Heart left ventricle (tissue), 13 donors: ENCODE results near the gene C5AR2.

Source experiments
- POLR2A ChIP-seq, 2 donors: fragments of 450-650 bp; IDR thresholded peaks; one replicate each; pipeline ENCODE4 v1.6.1; 2017; ENCODE audit warnings: antibody characterized with exemption in 2 of 2, mild to moderate bottlenecking in 2 of 2, moderate library complexity in 2 of 2
- TF ChIP-seq, protein P1 (sequence below), 12 donors: fragments of 200-600 bp; sonication (generic) in 4 of 12; IDR thresholded peaks; one replicate each; pipeline versions ENCODE4 v1.5.0 to v1.8.0; 2018 to 2022; ENCODE audit warnings: antibody characterized with exemption in 12 of 12, mild to moderate bottlenecking in 5 of 12
- donor health status: ischemic (EF 13 %, LVEDD 7.1; RV severe dilation, severe dysfunction).
- donor health status: DM: no; HTN: yes; CAD: no.
- donor health status: DM: no; HTN: no; CAD: no.
- donor health status: ischemic (EF 25% LVEDD 6.9; RV normal size, moderate dysfunction).
- donor health status: ischemic (EF 25% LVEDD 5.7; RV mildly dilated, moderate dysfunction).
- donor health status: ischemic (EF 35%, LVEDD 5.7; RV mildly dilated, moderate dysfunction).
- donor health status: nonischemic (EF 11% LVEDD 7.7; RV severe dilation, severe dysfunction).
- donor health status: DM: yes; HTN: yes; CAD: no.
- donor health status: PGD.
- donor health status: ischemic (EF 29% LVEDD 5.4; RV normal size, mild dysfunction).
- donor health status: nonischemic (EF 23%, LVEDD 6.1; RV moderate dilation, normal function).

DNA sequence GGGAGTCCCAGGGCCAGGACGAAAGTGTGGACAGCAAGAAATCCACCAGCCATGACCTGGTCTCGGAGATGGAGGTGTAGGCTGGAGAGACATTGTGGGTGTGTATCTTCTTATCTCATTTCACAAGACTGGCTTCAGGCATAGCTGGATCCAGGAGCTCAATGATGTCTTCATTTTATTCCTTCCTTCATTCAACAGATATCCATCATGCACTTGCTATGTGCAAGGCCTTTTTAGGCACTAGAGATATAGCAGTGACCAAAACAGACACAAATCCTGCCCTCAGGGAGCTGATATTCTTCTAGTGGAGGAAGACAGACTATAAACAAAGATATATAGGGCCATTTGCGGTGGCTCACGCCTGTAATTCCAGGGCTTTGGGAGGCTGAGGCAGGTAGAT is 9.8 kb downstream of the C5AR2 start:
- TF ChIP-seq, protein P1, sequence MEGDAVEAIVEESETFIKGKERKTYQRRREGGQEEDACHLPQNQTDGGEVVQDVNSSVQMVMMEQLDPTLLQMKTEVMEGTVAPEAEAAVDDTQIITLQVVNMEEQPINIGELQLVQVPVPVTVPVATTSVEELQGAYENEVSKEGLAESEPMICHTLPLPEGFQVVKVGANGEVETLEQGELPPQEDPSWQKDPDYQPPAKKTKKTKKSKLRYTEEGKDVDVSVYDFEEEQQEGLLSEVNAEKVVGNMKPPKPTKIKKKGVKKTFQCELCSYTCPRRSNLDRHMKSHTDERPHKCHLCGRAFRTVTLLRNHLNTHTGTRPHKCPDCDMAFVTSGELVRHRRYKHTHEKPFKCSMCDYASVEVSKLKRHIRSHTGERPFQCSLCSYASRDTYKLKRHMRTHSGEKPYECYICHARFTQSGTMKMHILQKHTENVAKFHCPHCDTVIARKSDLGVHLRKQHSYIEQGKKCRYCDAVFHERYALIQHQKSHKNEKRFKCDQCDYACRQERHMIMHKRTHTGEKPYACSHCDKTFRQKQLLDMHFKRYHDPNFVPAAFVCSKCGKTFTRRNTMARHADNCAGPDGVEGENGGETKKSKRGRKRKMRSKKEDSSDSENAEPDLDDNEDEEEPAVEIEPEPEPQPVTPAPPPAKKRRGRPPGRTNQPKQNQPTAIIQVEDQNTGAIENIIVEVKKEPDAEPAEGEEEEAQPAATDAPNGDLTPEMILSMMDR (IDR thresholded peaks at IDR 0.05): no peak
- no peak for TF ChIP-seq POLR2A (IDR thresholded peaks at IDR 0.05)
